Endothelial cell of umbilical vein (primary cell): Measurements from ENCODE around the gene LRP2BP. TPM values are rescaled to one million over a fixed set of nuclear protein-coding genes. Genes with fewer than 3 reads are reported as not detected.

Source experiments
- BruUV-seq: library from RNA; stranded (reverse); fragments of 400-500 nt; replicated peaks from 2 replicates; lab custom pipeline; 2021; lab: Mats Ljungman, UMichigan
- CTCF ChIA-PET: fragments of 300-600, 350-600 bp; sonication (Branson Sonifier 250); formaldehyde crosslinking; loops from one replicate; lab custom pipeline; 2021; ENCODE audit warnings: antibody characterized with exemption, inconsistent platforms; lab: Charles Lee
- POLR2A ChIA-PET: fragments of 300-600, 350-600 bp; sonication (Branson Sonifier 250); formaldehyde crosslinking; loops from one replicate; lab custom pipeline; 2021; ENCODE audit warnings: antibody characterized with exemption, inconsistent platforms; lab: Charles Lee
- DNase-seq: peaks from one replicate; pipeline ENCODE4 v3.0.0-alpha.2; 2011; ENCODE audit warnings: low read depth, low spot score
- FAIRE-seq: peaks from 2 replicates; lab custom pipeline; 2011; peaks lifted over from hg19 to GRCh38; lab: Jason Lieb, UNC
- H2AFZ ChIP-seq: 2 replicates; pipeline ENCODE4 v1.6.0; 2012; ENCODE audit warnings: low read depth, low read length, control low read depth, inconsistent platforms
- H3K27ac ChIP-seq: 2 replicates; pipeline ENCODE4 v1.5.1; 2011; ENCODE audit warnings: low read depth, mild to moderate bottlenecking, control low read depth, low read length, moderate library complexity; ENCODE audit not compliant: insufficient read depth
- H3K27me3 ChIP-seq, 2 experiments: 2 replicates each; pipeline versions ENCODE4 v1.6.0 to v1.6.1; 2011; ENCODE audit warnings: low read length in 2 of 2, mixed read lengths in 1 of 2; ENCODE audit not compliant: control insufficient read depth in 2 of 2, insufficient read depth in 2 of 2
- H3K36me3 ChIP-seq, 2 experiments: 2 replicates in 1 of 2; 3 replicates in 1 of 2; pipeline ENCODE4 v1.5.1; 2011; ENCODE audit warnings: low read length in 2 of 2, mild to moderate bottlenecking in 1 of 2, moderate library complexity in 1 of 2; ENCODE audit not compliant: control insufficient read depth in 2 of 2, insufficient read depth in 2 of 2; ENCODE audit errors: extremely low read depth in 1 of 2
- H3K4me1 ChIP-seq: 3 replicates; pipeline ENCODE4 v1.5.1; 2011; ENCODE audit warnings: mild to moderate bottlenecking, low read length; ENCODE audit not compliant: control insufficient read depth, insufficient read depth; ENCODE audit errors: extremely low read depth
- H3K4me2 ChIP-seq: 2 replicates; pipeline ENCODE4 v1.6.1; 2011; ENCODE audit warnings: low read length, control low read depth, mixed read lengths; ENCODE audit not compliant: insufficient read depth
- H3K4me3 ChIP-seq, 3 experiments: fragments of 200-600 bp in 1 of 3; sonication (generic), shearing (Covaris generic) in 1 of 3; replicated peaks in 1 of 3; 2 replicates each; pipeline ENCODE4 v1.5.1; 2011 to 2016; ENCODE audit warnings: control low read depth in 3 of 3, low read length in 3 of 3, mild to moderate bottlenecking in 2 of 3, inconsistent platforms in 1 of 3, low read depth in 1 of 3, moderate library complexity in 1 of 3; ENCODE audit not compliant: insufficient read depth in 1 of 3
- H3K79me2 ChIP-seq: 2 replicates; pipeline ENCODE4 v1.6.0; 2012; ENCODE audit warnings: low read length, inconsistent platforms; ENCODE audit not compliant: control insufficient read depth, insufficient read depth
- H3K9ac ChIP-seq: replicated peaks from 2 replicates; pipeline ENCODE3; 2011; ENCODE audit warnings: low read length, control low read depth; ENCODE audit not compliant: insufficient read depth; ENCODE audit errors: extremely low read depth
- H3K9me1 ChIP-seq: replicated peaks from 3 replicates; pipeline ENCODE4 v1.6.0; 2011; ENCODE audit warnings: mild to moderate bottlenecking, low read length; ENCODE audit not compliant: control insufficient read depth, insufficient read depth; ENCODE audit errors: extremely low read depth
- H3K9me3 ChIP-seq: replicated peaks from 2 replicates; pipeline ENCODE4 v1.5.1; 2012; ENCODE audit warnings: low read length, inconsistent platforms; ENCODE audit not compliant: control insufficient read depth, insufficient read depth
- H4K20me1 ChIP-seq: replicated peaks from 2 replicates; pipeline ENCODE3; 2011; ENCODE audit warnings: mild to moderate bottlenecking, low read length; ENCODE audit not compliant: control insufficient read depth, insufficient read depth; ENCODE audit errors: extremely low read depth
- EZH2 ChIP-seq: IDR thresholded peaks from 2 replicates; pipeline ENCODE4 v1.6.1; 2012; ENCODE audit warnings: borderline replicate concordance, low read depth, mild to moderate bottlenecking, moderate library complexity, low read length, inconsistent platforms; ENCODE audit not compliant: severe bottlenecking
- FOS ChIP-seq: IDR thresholded peaks from 2 replicates; pipeline ENCODE4 v1.6.1; 2011; ENCODE audit warnings: mild to moderate bottlenecking, low read length, moderate library complexity, borderline replicate concordance; ENCODE audit not compliant: insufficient read depth
- GATA2 ChIP-seq: IDR thresholded peaks from 2 replicates; pipeline ENCODE4 v1.7.0; 2011; ENCODE audit warnings: low read depth, mild to moderate bottlenecking, moderate library complexity, mixed read lengths, low read length; ENCODE audit not compliant: insufficient read length, insufficient read depth
- JUN ChIP-seq: IDR thresholded peaks from 2 replicates; pipeline ENCODE4 v1.6.1; 2011; ENCODE audit warnings: borderline replicate concordance, low read depth; ENCODE audit not compliant: insufficient read length, insufficient read depth
- MYC ChIP-seq: IDR thresholded peaks from one replicate; pipeline ENCODE4 v1.6.1; 2011; ENCODE audit warnings: mild to moderate bottlenecking, low read depth, low read length
- POLR2A ChIP-seq: IDR thresholded peaks from 2 replicates; pipeline ENCODE4 v1.6.1; 2012; ENCODE audit warnings: low read depth, mild to moderate bottlenecking, control low read depth, low read length
- POLR2AphosphoS5 ChIP-seq: IDR thresholded peaks from 2 replicates; pipeline ENCODE4 v1.6.1; 2012; ENCODE audit warnings: low read depth, mild to moderate bottlenecking, control low read depth, low read length, moderate library complexity; ENCODE audit not compliant: insufficient read depth
- dilution Hi-C: fragments of 300-500 bp; cut with MboI; formaldehyde crosslinking; loops from one replicate; pipeline ENCODE4 v1.15.0; 2019; ENCODE audit warnings: low sequenced_read_pairs; ENCODE audit not compliant: extremely low pct_ligation_motif_present
- intact Hi-C: fragments of 100-400 bp; cut with micrococcal nuclease; formaldehyde crosslinking; loops from one replicate; pipeline ENCODE4 v1.10.0; 2022
- polyA plus RNA-seq, 4 experiments: library from polyadenylated mRNA; depleted of rRNA in 3 of 4; stranded (reverse) in 3 of 4; unstranded in 1 of 4; fragments of >200 nt; gene quantifications; 2 replicates each; pipeline versions ENCODE4 v1.2.1 to v1.2.3, GENCODE V29; 2011 to 2012; ENCODE audit warnings: missing spikeins in 1 of 4
- total RNA-seq: library from RNA; stranded (reverse); gene quantifications from 2 replicates; pipeline ENCODE4 v1.2.3, GENCODE V29; 2021
- TF ChIP-seq, protein P1 (sequence below): IDR thresholded peaks from 2 replicates; pipeline ENCODE4 v1.6.1; 2011; ENCODE audit not compliant: insufficient read depth, insufficient read length
- TF ChIP-seq, protein P2 (sequence below), 2 donors: IDR thresholded peaks; 1 replicate in 1 of 2; 2 replicates in 1 of 2; pipeline ENCODE4 v1.5.1; 2011; ENCODE audit warnings: low read length in 2 of 2, mild to moderate bottlenecking in 2 of 2, moderate library complexity in 2 of 2, control low read depth in 1 of 2, inconsistent platforms in 1 of 2, low read depth in 1 of 2; ENCODE audit not compliant: insufficient read depth in 1 of 2; ENCODE audit errors: extremely low read depth in 1 of 2

Gene LRP2BP
- total and polyA plus RNA-seq, 2 donors (not counting 3 experiments of a cell fraction or from before 2014, with no cell fraction given) = 0.18 to 0.53 TPM

DNA sequence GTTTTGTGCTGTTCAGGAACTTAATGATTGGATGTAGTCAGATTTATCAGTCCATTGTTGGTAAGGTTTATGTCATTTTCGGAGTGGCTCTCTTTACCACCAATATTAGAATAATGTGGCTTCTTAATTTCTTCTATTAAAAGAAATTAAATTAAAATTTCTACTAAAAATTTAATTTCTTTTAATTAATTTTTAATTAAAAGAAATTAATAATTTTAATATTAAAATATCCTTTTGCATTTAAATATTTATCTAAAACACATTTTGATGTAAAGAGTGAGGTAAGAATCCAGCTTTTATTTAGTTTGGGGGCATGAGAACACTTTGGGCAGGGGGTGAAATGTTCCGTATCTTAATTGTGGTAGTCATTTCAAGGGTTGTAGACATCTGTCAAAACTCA lies 45.8 kb upstream of the LRP2BP start:
- H3K79me2 ChIP-seq = no peaks in the 10 kb centered on the region
- H2AFZ ChIP-seq = no peak overlapping the region
- H4K20me1 ChIP-seq = no peaks in the 10 kb centered on the region
- H3K4me2 ChIP-seq = no peak overlapping the region
- no peaks in the 10 kb centered on the region for H3K4me1 ChIP-seq
- DNase-seq (no peak), FAIRE-seq (no peak)
- dilution Hi-C loops (no loop called here), intact Hi-C loops (no loop called here)
- H3K36me3 ChIP-seq = no peaks in the 10 kb centered on the region
- H3K4me3 ChIP-seq = no peak overlapping the region
- no peaks in the 10 kb centered on the region for H3K9me3 ChIP-seq
- no TSS peak for BruUV-seq
- no peaks in the 10 kb centered on the region for H3K27me3 ChIP-seq
- no peak for TF ChIP-seq GATA2
- TF ChIP-seq JUN = no peak
- TF ChIP-seq, protein P1, sequence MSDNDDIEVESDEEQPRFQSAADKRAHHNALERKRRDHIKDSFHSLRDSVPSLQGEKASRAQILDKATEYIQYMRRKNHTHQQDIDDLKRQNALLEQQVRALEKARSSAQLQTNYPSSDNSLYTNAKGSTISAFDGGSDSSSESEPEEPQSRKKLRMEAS = no peak
- TF ChIP-seq, protein P2, sequence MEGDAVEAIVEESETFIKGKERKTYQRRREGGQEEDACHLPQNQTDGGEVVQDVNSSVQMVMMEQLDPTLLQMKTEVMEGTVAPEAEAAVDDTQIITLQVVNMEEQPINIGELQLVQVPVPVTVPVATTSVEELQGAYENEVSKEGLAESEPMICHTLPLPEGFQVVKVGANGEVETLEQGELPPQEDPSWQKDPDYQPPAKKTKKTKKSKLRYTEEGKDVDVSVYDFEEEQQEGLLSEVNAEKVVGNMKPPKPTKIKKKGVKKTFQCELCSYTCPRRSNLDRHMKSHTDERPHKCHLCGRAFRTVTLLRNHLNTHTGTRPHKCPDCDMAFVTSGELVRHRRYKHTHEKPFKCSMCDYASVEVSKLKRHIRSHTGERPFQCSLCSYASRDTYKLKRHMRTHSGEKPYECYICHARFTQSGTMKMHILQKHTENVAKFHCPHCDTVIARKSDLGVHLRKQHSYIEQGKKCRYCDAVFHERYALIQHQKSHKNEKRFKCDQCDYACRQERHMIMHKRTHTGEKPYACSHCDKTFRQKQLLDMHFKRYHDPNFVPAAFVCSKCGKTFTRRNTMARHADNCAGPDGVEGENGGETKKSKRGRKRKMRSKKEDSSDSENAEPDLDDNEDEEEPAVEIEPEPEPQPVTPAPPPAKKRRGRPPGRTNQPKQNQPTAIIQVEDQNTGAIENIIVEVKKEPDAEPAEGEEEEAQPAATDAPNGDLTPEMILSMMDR (IDR thresholded peaks at IDR 0.05; ENCODE audit: extremely low read depth in 1 of 2, insufficient read depth in 1 of 2, low read depth in 1 of 2, low read length in 2 of 2) = no peak
- no peak for TF ChIP-seq MYC
- no peak for TF ChIP-seq POLR2AphosphoS5
- no peak for TF ChIP-seq POLR2A
- TF ChIP-seq EZH2 = no peak
- no peak for TF ChIP-seq FOS
- ChIA-PET CTCF (interaction anchor here (0.9 kb wide), 1 partner anchor 157 kb away, joined by 3 read pairs; no protein-coding TSS in a partner anchor), POLR2A (no interaction called here)
- no peak overlapping the region for H3K27ac ChIP-seq
- no peaks in the 10 kb centered on the region for H3K9me1 ChIP-seq
- H3K9ac ChIP-seq = no peak overlapping the region
